GM18861 (cell line): ENCODE measurements around the gene GPI.
"Not testable (repeated sequence)": the region's sequence is repeated elsewhere in the genome, so short reads cannot be mapped to it uniquely, and the experiment has no call there.

Experiments used
- ATAC-seq: cut with Tn5 transposase; IDR thresholded peaks from one replicate; pipeline ENCODE4 v1.9.1; 2021; ENCODE audit not compliant: unreplicated experiment

Gene GPI

GRCh38 chr19:34366738-34367623 lies 2.0 kb downstream of the GPI start:
- no peak for ATAC-seq

GRCh38 chr19:34367624-34367957 lies 2.6 kb downstream of the GPI start:
- ATAC-seq = no peak

- ATAC-seq = no peak
Measured at GRCh38 chr19:34368338-34368737, 3.3 kb downstream of the GPI start.

- not testable (repeated sequence) for ATAC-seq
Measured at GRCh38 chr19:34369166-34369565, 4.2 kb downstream of the GPI start.

GRCh38 chr19:34370117-34370516 lies 5.1 kb downstream of the GPI start:
- no peak for ATAC-seq

GRCh38 chr19:34370983-34371382 lies 6.0 kb downstream of the GPI start:
- ATAC-seq = no peak

GRCh38 chr19:34373601-34374288 lies 8.7 kb downstream of the GPI start:
- ATAC-seq = no peak

GRCh38 chr19:34375598-34375997 lies 10.6 kb downstream of the GPI start:
- no peak for ATAC-seq

GRCh38 chr19:34380639-34381241 lies 15.7 kb downstream of the GPI start:
- ATAC-seq = no peak

- no peak for ATAC-seq
Measured at GRCh38 chr19:34381399-34382251, 16.6 kb downstream of the GPI start.

- ATAC-seq = no peak
Measured at GRCh38 chr19:34382471-34382870, 17.5 kb downstream of the GPI start.

- ATAC-seq = no peak
Measured at GRCh38 chr19:34383599-34383998, 18.6 kb downstream of the GPI start.

- ATAC-seq = no peak
Measured at GRCh38 chr19:34386645-34387445, 21.8 kb downstream of the GPI start.

GRCh38 chr19:34387446-34387810 lies 22.4 kb downstream of the GPI start:
- no peak for ATAC-seq

- ATAC-seq = not testable (repeated sequence)
Measured at GRCh38 chr19:34388745-34389144, 23.7 kb downstream of the GPI start.

- no peak for ATAC-seq
Measured at GRCh38 chr19:34391813-34392212, 26.8 kb downstream of the GPI start.

GRCh38 chr19:34393031-34393430 lies 28.0 kb downstream of the GPI start:
- no peak for ATAC-seq

- no peak for ATAC-seq
Measured at GRCh38 chr19:34393629-34394028, 28.6 kb downstream of the GPI start.

GRCh38 chr19:34397853-34398252 lies 32.9 kb downstream of the GPI start:
- no peak for ATAC-seq

GRCh38 chr19:34399886-34400285 lies 34.9 kb downstream of the GPI start:
- no peak for ATAC-seq
